ENCODE measurements around the gene LARGE1.

DNA sequence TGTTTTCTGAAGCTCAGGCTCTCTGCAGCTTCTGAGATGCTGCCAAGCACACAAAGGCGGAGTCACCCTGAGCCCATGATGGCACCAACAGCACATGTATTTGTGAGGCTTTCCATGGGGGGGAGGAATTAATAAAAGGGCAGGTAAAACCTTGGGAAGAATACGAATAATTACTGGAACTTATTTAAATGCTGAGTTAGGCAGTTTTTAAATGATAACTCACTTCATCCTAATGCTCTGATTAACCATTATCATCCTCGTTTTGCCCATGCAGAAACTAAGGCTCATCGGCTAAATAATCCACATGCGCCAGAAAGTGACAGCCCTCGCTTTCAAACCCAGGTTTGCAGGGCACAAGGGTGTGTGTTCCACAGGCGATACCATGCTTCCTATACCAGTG lies 35.4 kb downstream of the LARGE1 start:
- TF ChIP-seq, protein P1, sequence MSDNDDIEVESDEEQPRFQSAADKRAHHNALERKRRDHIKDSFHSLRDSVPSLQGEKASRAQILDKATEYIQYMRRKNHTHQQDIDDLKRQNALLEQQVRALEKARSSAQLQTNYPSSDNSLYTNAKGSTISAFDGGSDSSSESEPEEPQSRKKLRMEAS (IDR thresholded peaks at IDR 0.05), result no peak
- TF ChIP-seq FOXM1 (IDR thresholded peaks at IDR 0.05; ENCODE audit: borderline replicate concordance, low read depth), result no peak
- no peak for TF ChIP-seq YY1 (IDR thresholded peaks at IDR 0.05; ENCODE audit: low read depth)
- no peak for TF ChIP-seq TAF1 (IDR thresholded peaks at IDR 0.05; ENCODE audit: low read depth)
